ENCODE data around the gene EIF4E2. TPM values are rescaled to one million over a fixed set of nuclear protein-coding genes. Genes with fewer than 3 reads are reported as not detected.

Gene EIF4E2
- 10 to 100 TPM; 39.8 to 61.1 (median 49.0) TPM for total RNA-seq
- polyA plus RNA-seq = 10 to 100 TPM; 29.3 to 42.9 (median 41.4) TPM
- long read RNA-seq, donor 1, transcript EIF4E2-201 (7 exons, 1,604 nt) = major isoform, 26 of 71 reads
- long read RNA-seq, donor 1, partial matches to known transcripts = 35 of 71 reads
- long read RNA-seq, donor 1, other reads (novel, unspliced or antisense) = 0 of 71 reads
- long read RNA-seq, donor 2, transcript EIF4E2-201 (7 exons, 1,604 nt) = major isoform, 14 of 43 reads
- long read RNA-seq, donor 2, partial matches to known transcripts = 16 of 43 reads
- long read RNA-seq, donor 2, other reads (novel, unspliced or antisense) = 0 of 43 reads

GRCh38 chr2:232550354-232551249 lies at the start of gene EIF4E2, which contains the start of gene TIGD1:
EIF4E2 (plus strand) TSS chr2:232550689; CDS start chr2:232550725, 36 bp downstream.
TIGD1 (minus strand) TSS chr2:232550557; CDS start chr2:232549882, 675 bp downstream.
- peak within 1 kb of the TSS; percentile 62 to 90 (median 82) for H3K4me3 ChIP-seq
- H3K4me1 ChIP-seq = peaks cover 22 to 90% (median 76%) of the 10 kb centered on the region in 6 donors
- WGBS, 5 donors = 0 to 1% (median 0%) methylated on average over 52 to 81 of the region's 81 CpGs

GRCh38 chr2:232501331-232501771 lies 49.1 kb upstream of the EIF4E2 start:
- Histone ChIP-seq H3K4me3 (no peak overlapping the region), H3K4me1 (peaks cover 0 to 31% (median 23%) of the 10 kb centered on the region in 6 donors), H3K36me3 (no peaks in the 10 kb centered on the region), H3K9me3 (no peaks in the 10 kb centered on the region), H3K27ac (peak overlapping the region in 5 of 8 donors; percentile 2 to 40 (median 33)), H3K27me3 (replicated peaks in 1 of 7) (peaks cover 4 to 81% (median 28%) of the 10 kb centered on the region in 7 donors)
- 72 to 85% (median 77%) methylated on average over 9 of the region's 9 CpGs for WGBS, 5 donors
- intact Hi-C loops (cut with DNase I; ENCODE audit: low total_unique reads) = no loop called here
- DNase-seq = no peak
- TF ChIP-seq POLR2AphosphoS5 (IDR thresholded peaks at IDR 0.05) (no peak), CTCF (IDR thresholded peaks at IDR 0.05 in 8 of 11, conservative IDR thresholded peaks at IDR 0.05 in 3 of 11) (no peak), POLR2A (IDR thresholded peaks at IDR 0.05) (no peak)

More at GRCh38 chr2:232550354-232551249, at the start of gene EIF4E2, which contains the start of gene TIGD1:
- intact Hi-C loops (cut with DNase I; ENCODE audit: low total_unique reads) = no loop called here
- Histone ChIP-seq H3K9me3 (peaks cover 0 to 4% (median 0%) of the 10 kb centered on the region in 8 donors), H3K36me3 (peaks cover 0 to 43% (median 6%) of the 10 kb centered on the region in 6 donors), H3K27me3 (replicated peaks in 1 of 7) (no peaks in the 10 kb centered on the region), H3K27ac (peak within 1 kb of the TSS; percentile 93 to 100 (median 99))
- peak; percentile 95 to 98 (median 95) for TF ChIP-seq POLR2AphosphoS5 (IDR thresholded peaks at IDR 0.05)
- TF ChIP-seq POLR2A (IDR thresholded peaks at IDR 0.05) = peak; percentile 5 to 87 (median 7)
- TF ChIP-seq CTCF (IDR thresholded peaks at IDR 0.05 in 8 of 11, conservative IDR thresholded peaks at IDR 0.05 in 3 of 11) = peak; percentile 40 to 77 (median 56)
- peak; percentile 99 for DNase-seq

- DNase-seq = no peak
- Histone ChIP-seq H3K27me3 (replicated peaks in 1 of 7) (peaks cover 4 to 81% (median 28%) of the 10 kb centered on the region in 7 donors), H3K27ac (peak overlapping the region in 4 of 8 donors; percentile 2 to 40 (median 36)), H3K4me3 (no peak overlapping the region), H3K4me1 (peaks cover 0 to 31% (median 23%) of the 10 kb centered on the region in 6 donors), H3K9me3 (no peaks in the 10 kb centered on the region), H3K36me3 (no peaks in the 10 kb centered on the region)
- intact Hi-C loops (cut with DNase I; ENCODE audit: low total_unique reads) = no loop called here
- TF ChIP-seq CTCF (IDR thresholded peaks at IDR 0.05 in 8 of 11, conservative IDR thresholded peaks at IDR 0.05 in 3 of 11) (no peak), POLR2A (IDR thresholded peaks at IDR 0.05) (no peak), POLR2AphosphoS5 (IDR thresholded peaks at IDR 0.05) (no peak)
- 34 to 49% (median 47%) methylated on average over 9 to 10 of the region's 10 CpGs for WGBS, 5 donors
Measured at GRCh38 chr2:232501794-232502390, 48.6 kb upstream of the EIF4E2 start.

Data from spleen (tissue), 13 donors.